Activated T-cell treated with anti-CD3 and anti-CD28 coated beads, Interleukin-2, amount 50 U/mL, for 4 hours (primary cell): ENCODE results near the gene PYDC1. TPM values are rescaled to one million over a fixed set of nuclear protein-coding genes. Genes with fewer than 3 reads are reported as not detected.
A peak's percentile ranks its signal among the peaks of the same experiment; 100 is the strongest.
"Not testable (repeated sequence)": the region's sequence is repeated elsewhere in the genome, so short reads cannot be mapped to it uniquely, and the experiment has no call there.

Experiments
- ATAC-seq, 2 donors: fragments of 200-7000 bp; cut with Tn5 transposase; one replicate each; pipeline ENCODE4 v1.10.0; 2021
- DNase-seq: peaks from one replicate; pipeline ENCODE4 v3.0.0-alpha.2; 2020
- H3K27me3 Mint-ChIP-seq: one replicate; pipeline ENCODE4 v1.8.0; 2021; ENCODE audit warnings: low read depth, mixed read lengths
- H3K36me3 Mint-ChIP-seq: one replicate; pipeline ENCODE4 v1.8.0; 2022; ENCODE audit warnings: mixed read lengths; ENCODE audit not compliant: insufficient read depth
- H3K4me1 Mint-ChIP-seq: one replicate; pipeline ENCODE4 v1.8.0; 2021; ENCODE audit warnings: low read depth, mixed read lengths
- H3K4me3 Mint-ChIP-seq: one replicate; pipeline ENCODE4 v1.8.0; 2021; ENCODE audit warnings: mild to moderate bottlenecking, moderate library complexity, mixed read lengths
- H3K9me3 Mint-ChIP-seq: one replicate; pipeline ENCODE4 v1.8.0; 2021; ENCODE audit warnings: mixed read lengths
- total RNA-seq, 3 donors: library from RNA; stranded (reverse); gene quantifications; one replicate each; pipeline ENCODE4 v1.2.1, GENCODE V29; 2021

The PYDC1 gene
- total RNA-seq, 3 donors from 2014 or later = not detected

GRCh38 chr16:31213342-31213741, 3.6 kb downstream of the PYDC1 start:
- no peak for DNase-seq
- Mint-ChIP-seq H3K4me3 (no peak overlapping the region), H3K9me3 (no peaks in the 10 kb centered on the region), H3K4me1 (peaks cover 21% of the 10 kb centered on the region), H3K27me3 (peaks cover 37% of the 10 kb centered on the region), H3K36me3 (no peaks in the 10 kb centered on the region)
- ATAC-seq = no peak

DNA sequence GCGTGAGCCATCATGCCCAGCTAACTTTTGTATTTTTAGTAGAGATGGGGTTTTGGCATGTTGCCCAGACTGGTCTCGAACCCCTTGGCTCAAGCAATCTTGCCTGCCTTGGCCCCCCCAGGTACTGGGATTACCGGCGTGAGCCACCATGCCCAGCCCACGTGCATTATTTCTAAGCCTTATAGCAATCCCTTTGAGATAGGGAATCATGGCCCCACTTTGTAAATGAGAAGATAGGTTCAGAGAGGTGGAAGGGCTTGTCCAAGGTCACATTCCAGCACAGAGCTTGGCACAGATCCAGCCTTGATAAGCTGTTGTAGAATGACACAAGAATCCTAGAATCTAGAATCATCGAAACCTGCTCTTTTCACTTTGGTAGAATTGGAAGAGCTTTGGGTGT, 10.2 kb downstream of the PYDC1 start:
- H3K4me1 Mint-ChIP-seq = peaks cover 11% of the 10 kb centered on the region
- H3K9me3 Mint-ChIP-seq = no peaks in the 10 kb centered on the region
- no peaks in the 10 kb centered on the region for H3K36me3 Mint-ChIP-seq
- DNase-seq (no peak), ATAC-seq (no peak)
- H3K27me3 Mint-ChIP-seq = no peaks in the 10 kb centered on the region
- H3K4me3 Mint-ChIP-seq = no peak overlapping the region

DNA sequence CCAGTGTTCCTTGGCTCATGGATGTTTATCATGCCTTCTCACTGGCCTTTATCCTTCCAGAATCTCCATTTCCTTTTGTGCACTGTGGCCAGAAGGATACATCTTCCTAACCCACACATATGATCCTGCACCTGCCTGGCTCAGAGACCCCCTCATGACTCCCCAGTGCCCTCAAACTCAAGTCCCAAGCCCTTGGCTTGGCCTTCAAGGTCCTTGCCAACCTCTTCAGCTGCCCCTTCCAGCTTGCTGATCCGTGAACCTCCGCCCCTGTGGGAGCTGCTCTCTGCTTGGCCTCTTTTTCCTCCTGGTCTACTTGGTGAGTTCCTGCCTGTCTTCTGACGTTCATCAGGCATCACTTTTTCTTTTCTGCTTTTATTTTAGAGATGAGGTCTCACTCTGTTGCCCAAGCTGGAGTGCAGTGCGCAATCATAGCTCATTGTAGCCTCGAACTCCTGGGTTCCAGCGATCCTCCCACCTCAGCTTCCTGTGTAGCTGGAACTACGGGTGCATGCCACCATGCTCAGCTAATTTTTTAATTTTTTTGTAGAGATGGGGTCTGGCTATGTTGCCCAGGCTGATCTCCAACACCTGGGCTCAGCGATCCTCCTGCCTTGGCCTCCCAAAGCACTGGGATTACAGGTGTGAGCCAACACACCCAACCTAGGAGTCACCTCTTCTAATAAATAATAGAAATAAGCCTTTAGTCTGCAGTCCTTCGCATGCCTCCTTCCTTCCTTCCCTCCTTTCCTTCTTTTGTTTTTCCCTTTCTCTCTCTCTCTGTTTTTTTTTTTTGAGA, 11.9 kb downstream of the PYDC1 start:
- Mint-ChIP-seq H3K27me3 (no peaks in the 10 kb centered on the region), H3K4me3 (no peak overlapping the region), H3K4me1 (peaks cover 26% of the 10 kb centered on the region), H3K9me3 (no peaks in the 10 kb centered on the region), H3K36me3 (no peaks in the 10 kb centered on the region)
- DNase-seq (no peak), ATAC-seq (no peak)

GRCh38 chr16:31202414-31203375, 14.2 kb downstream of the PYDC1 start, which contains the start of gene PYCARD:
PYCARD (minus strand) TSS chr16:31202760; CDS start chr16:31202690, 70 bp downstream.
- DNase-seq = no peak
- no peaks in the 10 kb centered on the region for H3K9me3 Mint-ChIP-seq
- peak; percentile 16 to 23 for ATAC-seq
- peaks cover 46% of the 10 kb centered on the region for H3K4me1 Mint-ChIP-seq
- H3K27me3 Mint-ChIP-seq = no peaks in the 10 kb centered on the region
- H3K4me3 Mint-ChIP-seq = peak within 1 kb of the TSS; percentile 82
- peaks cover 5% of the 10 kb centered on the region for H3K36me3 Mint-ChIP-seq

DNA sequence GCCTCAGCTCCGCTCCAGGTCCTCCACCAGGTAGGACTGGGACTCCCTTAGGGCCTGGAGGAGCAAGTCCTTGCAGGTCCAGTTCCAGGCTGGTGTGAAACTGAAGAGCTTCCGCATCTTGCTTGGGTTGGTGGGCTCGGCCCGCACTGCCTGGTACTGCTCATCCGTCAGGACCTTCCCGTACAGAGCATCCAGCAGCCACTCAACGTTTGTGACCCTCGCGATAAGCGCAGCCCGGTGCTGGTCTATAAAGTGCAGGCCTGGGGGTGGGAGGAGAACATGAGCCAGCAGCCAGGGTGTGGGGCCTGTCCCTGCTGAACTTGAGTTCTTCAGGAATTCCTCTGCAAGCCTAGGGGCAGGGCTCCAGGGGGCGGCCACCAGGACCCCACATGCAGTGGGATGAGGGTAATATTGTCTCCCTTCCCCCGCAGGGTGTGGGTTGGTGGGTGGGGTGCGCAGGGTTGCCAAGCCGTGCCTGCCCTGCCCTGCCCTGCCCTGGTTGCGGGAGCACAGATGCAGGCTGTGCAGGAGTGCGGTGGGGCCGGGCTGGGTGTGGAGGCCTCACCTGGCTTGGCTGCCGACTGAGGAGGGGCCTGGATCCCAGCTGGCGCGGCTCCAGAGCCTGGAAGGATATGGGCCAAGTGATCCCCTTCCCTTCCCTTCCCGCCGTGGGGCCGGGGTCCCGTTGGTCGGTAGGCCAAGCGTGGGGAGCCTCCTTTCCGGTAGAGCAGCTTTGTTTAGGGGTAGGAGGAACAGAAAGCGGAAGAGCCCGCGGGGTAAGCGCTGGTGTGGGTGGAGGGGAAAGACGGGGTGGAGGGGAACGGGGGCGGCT, 15.1 kb downstream of the PYDC1 start:
- Mint-ChIP-seq H3K9me3 (no peaks in the 10 kb centered on the region), H3K4me1 (peaks cover 46% of the 10 kb centered on the region), H3K4me3 (peak overlapping the region; percentile 82), H3K36me3 (peaks cover 5% of the 10 kb centered on the region), H3K27me3 (no peaks in the 10 kb centered on the region)
- DNase-seq (no peak), ATAC-seq (peak; percentile 38 to 42)

DNA sequence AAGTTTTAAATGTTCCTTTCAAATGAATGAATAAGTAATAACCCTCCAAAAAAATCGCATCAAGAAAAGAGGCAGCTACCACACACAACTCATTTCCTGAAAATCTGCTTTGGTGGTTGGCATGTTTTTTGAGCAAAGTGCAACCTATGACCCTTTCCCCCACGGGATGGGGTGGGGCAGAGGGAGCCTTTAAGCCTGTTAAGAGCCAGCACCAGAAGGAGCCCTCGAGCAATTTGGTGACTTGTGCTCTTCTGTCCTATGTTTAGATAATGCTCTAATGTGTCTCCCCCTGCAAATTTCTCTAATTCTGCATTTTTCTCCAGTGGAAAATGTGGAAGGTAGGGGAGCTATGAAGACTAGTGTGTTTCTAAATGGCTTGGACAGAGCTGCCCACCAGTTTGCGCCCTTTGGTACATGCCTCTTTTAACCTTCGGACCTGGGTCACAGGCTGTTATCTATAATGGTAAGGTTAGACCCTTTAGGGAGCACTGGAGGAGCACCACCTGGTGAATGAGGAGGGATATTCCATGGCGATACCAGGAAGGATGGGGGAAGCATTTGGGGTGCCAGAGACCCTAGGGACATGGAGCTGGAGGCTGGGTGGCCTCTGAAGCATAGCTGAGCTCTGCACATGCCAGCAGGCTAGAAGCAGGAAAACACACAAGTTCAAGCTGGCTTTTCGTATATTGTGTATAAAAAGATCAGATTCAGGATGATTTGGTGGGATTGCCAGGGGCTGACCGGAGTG, 15.9 kb downstream of the PYDC1 start:
- peak; percentile 28 to 33 for ATAC-seq
- Mint-ChIP-seq H3K27me3 (no peaks in the 10 kb centered on the region), H3K4me1 (peaks cover 46% of the 10 kb centered on the region), H3K36me3 (peaks cover 7% of the 10 kb centered on the region), H3K4me3 (peak overlapping the region; percentile 82), H3K9me3 (no peaks in the 10 kb centered on the region)
- DNase-seq = no peak

DNA sequence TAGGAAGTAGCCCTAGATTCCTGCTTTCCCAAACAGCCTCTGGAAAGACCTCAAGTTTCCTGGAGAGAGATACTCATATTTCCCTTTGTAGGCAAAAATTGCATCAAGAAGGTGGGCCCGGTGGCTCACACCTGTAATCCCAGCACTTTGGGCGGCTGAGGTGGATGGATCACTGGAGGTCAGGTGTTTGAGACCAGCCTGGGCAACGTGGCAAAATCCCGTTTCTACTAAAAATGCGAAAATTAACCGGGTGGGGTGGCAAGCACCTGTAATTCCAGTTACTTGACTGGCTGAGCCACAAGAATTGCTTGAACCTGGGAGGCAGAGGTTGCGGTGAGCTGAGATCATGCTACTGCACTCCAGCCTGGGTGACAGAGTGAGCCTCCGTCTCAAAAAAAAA, 16.8 kb downstream of the PYDC1 start:
- not testable (repeated sequence) for H3K27me3 Mint-ChIP-seq, H3K36me3 Mint-ChIP-seq, H3K9me3 Mint-ChIP-seq, H3K4me3 Mint-ChIP-seq, ATAC-seq, DNase-seq
- H3K4me1 Mint-ChIP-seq = peaks cover 47% of the 10 kb centered on the region

DNA sequence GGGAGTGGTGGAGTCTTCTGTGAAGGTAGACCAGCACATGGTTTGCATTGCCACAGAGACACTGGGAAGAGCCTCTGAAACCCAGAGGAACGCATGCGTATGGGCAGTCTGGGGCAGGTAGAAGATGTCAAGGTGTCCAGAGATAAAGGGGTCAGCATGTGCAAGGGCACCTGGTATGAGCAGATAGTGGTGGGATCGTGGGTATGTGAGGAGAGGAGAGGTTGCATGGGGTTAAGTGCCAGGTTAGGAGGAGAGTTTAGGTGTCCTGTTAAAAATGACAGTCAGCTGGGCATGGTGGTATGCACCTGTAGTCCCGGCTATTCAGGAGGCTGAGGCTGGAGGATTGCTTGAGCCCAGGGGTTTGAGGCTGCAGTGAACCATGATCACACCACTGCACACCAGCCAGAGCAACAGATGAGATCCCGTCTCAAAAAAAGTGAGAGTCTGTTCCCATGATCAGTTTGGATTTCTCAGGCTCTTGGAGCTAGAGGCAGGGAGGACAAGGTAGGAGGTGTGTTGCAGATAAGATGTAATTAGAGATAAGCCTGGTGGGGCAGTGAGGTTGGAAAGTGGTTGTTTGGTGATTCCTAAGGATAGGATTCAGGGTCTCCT, 17.4 kb downstream of the PYDC1 start:
- Mint-ChIP-seq H3K27me3 (no peaks in the 10 kb centered on the region), H3K9me3 (no peaks in the 10 kb centered on the region), H3K4me3 (no peak overlapping the region), H3K36me3 (peaks cover 14% of the 10 kb centered on the region), H3K4me1 (peaks cover 52% of the 10 kb centered on the region)
- no peak for ATAC-seq
- DNase-seq = no peak

- H3K36me3 Mint-ChIP-seq = peaks cover 22% of the 10 kb centered on the region
- H3K4me3 Mint-ChIP-seq = no peak overlapping the region
- ATAC-seq = no peak
- no peaks in the 10 kb centered on the region for H3K9me3 Mint-ChIP-seq
- no peak for DNase-seq
- H3K27me3 Mint-ChIP-seq = no peaks in the 10 kb centered on the region
- H3K4me1 Mint-ChIP-seq = peaks cover 50% of the 10 kb centered on the region
Observed at GRCh38 chr16:31198207-31198882, 18.6 kb downstream of the PYDC1 start.

DNA sequence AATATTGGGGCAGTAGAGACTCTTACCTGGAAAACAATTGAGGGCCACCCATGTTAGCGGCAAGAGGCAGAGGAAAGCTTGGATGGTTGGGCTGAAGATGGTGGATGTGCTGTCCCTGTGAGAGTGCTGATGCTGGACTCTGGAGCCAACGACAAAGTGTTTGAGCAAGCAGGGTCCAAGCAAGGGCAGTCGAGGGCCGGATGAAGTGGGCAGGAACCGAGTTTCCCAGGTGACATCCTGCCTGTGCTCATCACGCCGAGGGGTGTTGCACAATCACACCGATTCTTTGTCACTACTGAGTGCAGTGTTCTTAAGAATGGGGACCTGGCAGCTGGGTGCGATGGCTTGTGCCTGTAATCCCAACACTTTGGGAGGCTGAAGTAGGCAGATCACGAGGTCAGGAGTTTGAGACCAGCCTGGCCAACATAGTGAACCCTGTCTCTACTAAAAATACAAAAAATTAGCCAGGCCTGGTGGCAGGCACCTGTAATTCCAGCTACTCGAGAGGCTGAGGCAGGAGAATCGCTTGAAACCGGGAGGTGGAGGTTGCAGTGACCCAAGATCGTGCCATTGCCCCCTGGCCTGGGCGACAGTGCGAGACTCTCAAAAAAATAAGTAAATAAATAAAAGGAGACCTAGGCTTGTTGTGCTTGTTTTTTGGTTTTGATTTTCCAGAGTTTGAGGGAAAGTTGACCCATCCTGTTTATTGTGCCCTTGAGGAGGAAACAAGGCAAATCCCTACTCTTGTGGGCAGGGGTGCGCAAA, 20.4 kb downstream of the PYDC1 start:
- H3K9me3 Mint-ChIP-seq = no peaks in the 10 kb centered on the region
- H3K4me1 Mint-ChIP-seq = peaks cover 46% of the 10 kb centered on the region
- DNase-seq = no peak
- no peak for ATAC-seq
- H3K4me3 Mint-ChIP-seq = no peak overlapping the region
- H3K36me3 Mint-ChIP-seq = peaks cover 34% of the 10 kb centered on the region
- no peaks in the 10 kb centered on the region for H3K27me3 Mint-ChIP-seq

DNA sequence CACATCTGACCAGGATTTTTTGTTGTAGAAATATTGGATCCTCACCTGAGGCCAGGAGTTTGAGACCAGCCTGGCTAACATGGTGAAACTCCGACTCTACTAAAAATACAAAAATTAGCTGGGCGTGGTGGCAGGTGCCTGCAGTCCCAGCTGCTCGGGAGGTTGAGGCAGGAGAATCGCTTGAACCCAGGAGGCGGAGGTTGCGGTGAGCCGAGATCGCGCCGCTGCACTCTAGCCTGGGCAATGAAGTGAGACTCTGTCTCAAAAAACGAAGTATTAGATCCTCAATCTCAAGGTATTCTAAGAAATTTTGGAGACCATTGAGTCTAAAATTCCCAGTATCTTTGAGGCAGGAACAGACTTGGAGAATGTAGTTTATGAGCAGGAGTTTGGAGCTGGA, 21.1 kb downstream of the PYDC1 start:
- ATAC-seq, DNase-seq, H3K27me3 Mint-ChIP-seq, H3K4me3 Mint-ChIP-seq, H3K9me3 Mint-ChIP-seq: not testable (repeated sequence)
- Mint-ChIP-seq H3K36me3 (peaks cover 40% of the 10 kb centered on the region), H3K4me1 (peaks cover 44% of the 10 kb centered on the region)

GRCh38 chr16:31194898-31195297, 22.0 kb downstream of the PYDC1 start:
- DNase-seq (no peak), ATAC-seq (no peak)
- Mint-ChIP-seq H3K27me3 (no peaks in the 10 kb centered on the region), H3K4me1 (peaks cover 43% of the 10 kb centered on the region), H3K9me3 (no peaks in the 10 kb centered on the region), H3K4me3 (no peak overlapping the region), H3K36me3 (peaks cover 48% of the 10 kb centered on the region)
